ENCODE results near the gene MGAT5.

DNA sequence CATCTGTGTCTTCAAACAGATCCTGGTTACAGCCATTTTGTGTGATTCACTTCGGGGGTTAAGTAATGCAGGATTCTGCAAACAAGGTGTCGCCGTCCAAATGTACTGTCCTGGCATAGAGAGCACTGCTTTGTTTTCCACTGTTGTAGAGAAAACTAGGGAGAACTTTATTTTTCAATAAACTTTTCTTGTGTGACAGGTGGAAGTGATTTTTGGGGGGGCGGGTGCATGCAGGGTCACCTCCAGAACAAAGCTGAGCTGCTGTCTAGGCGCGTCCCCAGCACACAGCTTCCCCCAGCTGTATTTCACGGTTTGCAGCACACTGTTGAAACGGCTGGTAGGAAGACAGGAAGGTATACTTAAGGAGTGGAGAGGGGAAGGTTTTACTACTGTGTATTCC lies 200.6 kb downstream of the MGAT5 start:
- no peak for TF ChIP-seq ELF1 (IDR thresholded peaks at IDR 0.05; ENCODE audit: borderline replicate concordance, low read depth)
- TF ChIP-seq SIN3A (IDR thresholded peaks at IDR 0.05; ENCODE audit: low read depth): no peak
- TF ChIP-seq EZH2 (IDR thresholded peaks at IDR 0.05): no peak
- TF ChIP-seq JUND (IDR thresholded peaks at IDR 0.05): no peak
- TF ChIP-seq, protein P1, sequence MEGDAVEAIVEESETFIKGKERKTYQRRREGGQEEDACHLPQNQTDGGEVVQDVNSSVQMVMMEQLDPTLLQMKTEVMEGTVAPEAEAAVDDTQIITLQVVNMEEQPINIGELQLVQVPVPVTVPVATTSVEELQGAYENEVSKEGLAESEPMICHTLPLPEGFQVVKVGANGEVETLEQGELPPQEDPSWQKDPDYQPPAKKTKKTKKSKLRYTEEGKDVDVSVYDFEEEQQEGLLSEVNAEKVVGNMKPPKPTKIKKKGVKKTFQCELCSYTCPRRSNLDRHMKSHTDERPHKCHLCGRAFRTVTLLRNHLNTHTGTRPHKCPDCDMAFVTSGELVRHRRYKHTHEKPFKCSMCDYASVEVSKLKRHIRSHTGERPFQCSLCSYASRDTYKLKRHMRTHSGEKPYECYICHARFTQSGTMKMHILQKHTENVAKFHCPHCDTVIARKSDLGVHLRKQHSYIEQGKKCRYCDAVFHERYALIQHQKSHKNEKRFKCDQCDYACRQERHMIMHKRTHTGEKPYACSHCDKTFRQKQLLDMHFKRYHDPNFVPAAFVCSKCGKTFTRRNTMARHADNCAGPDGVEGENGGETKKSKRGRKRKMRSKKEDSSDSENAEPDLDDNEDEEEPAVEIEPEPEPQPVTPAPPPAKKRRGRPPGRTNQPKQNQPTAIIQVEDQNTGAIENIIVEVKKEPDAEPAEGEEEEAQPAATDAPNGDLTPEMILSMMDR (IDR thresholded peaks at IDR 0.05 in 2 of 3, conservative IDR thresholded peaks at IDR 0.05 in 1 of 3; ENCODE audit: borderline replicate concordance in 1 of 3, insufficient read depth in 1 of 3, low read depth in 2 of 3, low read length in 2 of 3): no peak
- TF ChIP-seq REST (IDR thresholded peaks at IDR 0.05; ENCODE audit: low read depth): no peak
- TF ChIP-seq POLR2AphosphoS5 (IDR thresholded peaks at IDR 0.05; ENCODE audit: low read depth, low read length): no peak

All from HCT116 (cell line).